Measurements from ENCODE around the gene TMEM185A.
"Not testable (repeated sequence)": the region's sequence is repeated elsewhere in the genome, so short reads cannot be mapped to it uniquely, and the experiment has no call there.

GRCh38 chrX:149590993-149591392 lies 40.6 kb downstream of the TMEM185A start:
- TF ChIP-seq CTCF, POLR2A (IDR thresholded peaks at IDR 0.05): not testable (repeated sequence)

Data from prostate gland (tissue), 2 donors.